Keratinocyte (primary cell): ENCODE measurements around the gene RECK.

Experiments used
- EZH2 ChIP-seq: IDR thresholded peaks from one replicate; pipeline ENCODE4 v1.6.1; 2012; ENCODE audit warnings: inconsistent platforms, mild to moderate bottlenecking, low read length, moderate library complexity
- TF ChIP-seq, protein P1 (sequence below), 3 experiments: IDR thresholded peaks in 1 of 3; conservative IDR thresholded peaks in 1 of 3; optimal IDR thresholded peaks in 1 of 3; 2 replicates in 2 of 3; 3 replicates in 1 of 3; pipeline versions ENCODE3 to v1.5.1; 2011; ENCODE audit warnings: low read length in 3 of 3, mild to moderate bottlenecking in 3 of 3, moderate library complexity in 2 of 3, control low read depth in 1 of 3, inconsistent platforms in 1 of 3; ENCODE audit not compliant: insufficient read depth in 2 of 3; ENCODE audit errors: extremely low read depth in 1 of 3

DNA sequence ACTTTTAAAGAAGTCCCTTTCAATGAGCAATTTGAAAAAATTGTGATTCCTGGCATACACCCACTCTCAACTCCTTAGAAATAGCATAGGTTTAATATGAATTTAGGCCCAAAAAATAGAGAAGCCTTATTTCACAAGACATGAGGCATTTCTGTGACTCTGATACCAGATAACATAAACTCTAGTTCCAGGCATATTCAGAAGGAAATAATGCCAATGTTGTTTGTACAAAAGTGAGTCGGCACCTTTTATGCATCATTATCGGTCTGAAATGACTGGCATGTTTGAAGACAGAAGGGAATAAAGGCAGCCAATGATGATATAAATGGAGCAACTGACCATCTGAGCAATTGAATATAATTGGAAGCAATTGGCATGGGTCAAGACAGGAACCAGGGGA, 19.4 kb upstream of the RECK start:
- TF ChIP-seq, protein P1, sequence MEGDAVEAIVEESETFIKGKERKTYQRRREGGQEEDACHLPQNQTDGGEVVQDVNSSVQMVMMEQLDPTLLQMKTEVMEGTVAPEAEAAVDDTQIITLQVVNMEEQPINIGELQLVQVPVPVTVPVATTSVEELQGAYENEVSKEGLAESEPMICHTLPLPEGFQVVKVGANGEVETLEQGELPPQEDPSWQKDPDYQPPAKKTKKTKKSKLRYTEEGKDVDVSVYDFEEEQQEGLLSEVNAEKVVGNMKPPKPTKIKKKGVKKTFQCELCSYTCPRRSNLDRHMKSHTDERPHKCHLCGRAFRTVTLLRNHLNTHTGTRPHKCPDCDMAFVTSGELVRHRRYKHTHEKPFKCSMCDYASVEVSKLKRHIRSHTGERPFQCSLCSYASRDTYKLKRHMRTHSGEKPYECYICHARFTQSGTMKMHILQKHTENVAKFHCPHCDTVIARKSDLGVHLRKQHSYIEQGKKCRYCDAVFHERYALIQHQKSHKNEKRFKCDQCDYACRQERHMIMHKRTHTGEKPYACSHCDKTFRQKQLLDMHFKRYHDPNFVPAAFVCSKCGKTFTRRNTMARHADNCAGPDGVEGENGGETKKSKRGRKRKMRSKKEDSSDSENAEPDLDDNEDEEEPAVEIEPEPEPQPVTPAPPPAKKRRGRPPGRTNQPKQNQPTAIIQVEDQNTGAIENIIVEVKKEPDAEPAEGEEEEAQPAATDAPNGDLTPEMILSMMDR (optimal IDR thresholded peaks at IDR 0.05 in 1 of 3, IDR thresholded peaks at IDR 0.05 in 1 of 3, conservative IDR thresholded peaks at IDR 0.05 in 1 of 3; ENCODE audit: extremely low read depth in 1 of 3, insufficient read depth in 2 of 3, low read length in 3 of 3) = no peak
- TF ChIP-seq EZH2 = no peak
